Measurements from ENCODE around the gene PXT1. TPM values are rescaled to one million over a fixed set of nuclear protein-coding genes. Genes with fewer than 3 reads are reported as not detected.
A peak's percentile ranks its signal among the peaks of the same experiment; 100 is the strongest.

Gene PXT1
- total and polyA plus RNA-seq, 9 of the 15 experiments (the other 6 are each of a cell fraction or from before 2014, with no cell fraction given): 0.09 to 0.11 (median 0.10) TPM; not detected in 5

GRCh38 chr6:36442671-36443470 is at the start of gene PXT1, which contains the start of gene KCTD20 (continued):
- TF ChIP-seq, protein P1, sequence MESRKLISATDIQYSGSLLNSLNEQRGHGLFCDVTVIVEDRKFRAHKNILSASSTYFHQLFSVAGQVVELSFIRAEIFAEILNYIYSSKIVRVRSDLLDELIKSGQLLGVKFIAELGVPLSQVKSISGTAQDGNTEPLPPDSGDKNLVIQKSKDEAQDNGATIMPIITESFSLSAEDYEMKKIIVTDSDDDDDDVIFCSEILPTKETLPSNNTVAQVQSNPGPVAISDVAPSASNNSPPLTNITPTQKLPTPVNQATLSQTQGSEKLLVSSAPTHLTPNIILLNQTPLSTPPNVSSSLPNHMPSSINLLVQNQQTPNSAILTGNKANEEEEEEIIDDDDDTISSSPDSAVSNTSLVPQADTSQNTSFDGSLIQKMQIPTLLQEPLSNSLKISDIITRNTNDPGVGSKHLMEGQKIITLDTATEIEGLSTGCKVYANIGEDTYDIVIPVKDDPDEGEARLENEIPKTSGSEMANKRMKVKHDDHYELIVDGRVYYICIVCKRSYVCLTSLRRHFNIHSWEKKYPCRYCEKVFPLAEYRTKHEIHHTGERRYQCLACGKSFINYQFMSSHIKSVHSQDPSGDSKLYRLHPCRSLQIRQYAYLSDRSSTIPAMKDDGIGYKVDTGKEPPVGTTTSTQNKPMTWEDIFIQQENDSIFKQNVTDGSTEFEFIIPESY (CRISPR knock-in tag; IDR thresholded peaks at IDR 0.05): peak; percentile 62
- TF ChIP-seq NFE2 (IDR thresholded peaks at IDR 0.05; ENCODE audit: low read depth): peak; percentile 87
- TF ChIP-seq ZNF184 (CRISPR knock-in tag; IDR thresholded peaks at IDR 0.05): no peak
- TF ChIP-seq POLR2A (conservative IDR thresholded peaks at IDR 0.05): peak; percentile 96
- no peak for TF ChIP-seq PYGO2 (tag; IDR thresholded peaks at IDR 0.05)
- no peak for TF ChIP-seq ZNF174 (CRISPR knock-in tag; IDR thresholded peaks at IDR 0.05)
- no peak for TF ChIP-seq FOXA1 (IDR thresholded peaks at IDR 0.05; ENCODE audit: borderline replicate concordance)
- no peak; a peak in 1 of 4 replicates for TF ChIP-seq KDM4B (IDR thresholded peaks at IDR 0.05; ENCODE audit: borderline replicate concordance in 2 of 2, low read depth in 1 of 2)
- no peak for TF ChIP-seq HLTF (IDR thresholded peaks at IDR 0.05)
- 0 out of 2 replicates have a peak, but pooled peaks have one; percentile 26 for TF ChIP-seq HES1 (IDR thresholded peaks at IDR 0.05; ENCODE audit: low read depth)
- no peak for TF ChIP-seq NR3C1 (CRISPR knock-in tag; IDR thresholded peaks at IDR 0.05)
- TF ChIP-seq ZNF253 (CRISPR knock-in tag; conservative IDR thresholded peaks at IDR 0.05): no peak
- TF ChIP-seq TFAM (CRISPR knock-in tag; conservative IDR thresholded peaks at IDR 0.05): no peak
- TF ChIP-seq PHF21A (IDR thresholded peaks at IDR 0.05; ENCODE audit: borderline replicate concordance, low read depth): no peak
- TF ChIP-seq, protein P2, sequence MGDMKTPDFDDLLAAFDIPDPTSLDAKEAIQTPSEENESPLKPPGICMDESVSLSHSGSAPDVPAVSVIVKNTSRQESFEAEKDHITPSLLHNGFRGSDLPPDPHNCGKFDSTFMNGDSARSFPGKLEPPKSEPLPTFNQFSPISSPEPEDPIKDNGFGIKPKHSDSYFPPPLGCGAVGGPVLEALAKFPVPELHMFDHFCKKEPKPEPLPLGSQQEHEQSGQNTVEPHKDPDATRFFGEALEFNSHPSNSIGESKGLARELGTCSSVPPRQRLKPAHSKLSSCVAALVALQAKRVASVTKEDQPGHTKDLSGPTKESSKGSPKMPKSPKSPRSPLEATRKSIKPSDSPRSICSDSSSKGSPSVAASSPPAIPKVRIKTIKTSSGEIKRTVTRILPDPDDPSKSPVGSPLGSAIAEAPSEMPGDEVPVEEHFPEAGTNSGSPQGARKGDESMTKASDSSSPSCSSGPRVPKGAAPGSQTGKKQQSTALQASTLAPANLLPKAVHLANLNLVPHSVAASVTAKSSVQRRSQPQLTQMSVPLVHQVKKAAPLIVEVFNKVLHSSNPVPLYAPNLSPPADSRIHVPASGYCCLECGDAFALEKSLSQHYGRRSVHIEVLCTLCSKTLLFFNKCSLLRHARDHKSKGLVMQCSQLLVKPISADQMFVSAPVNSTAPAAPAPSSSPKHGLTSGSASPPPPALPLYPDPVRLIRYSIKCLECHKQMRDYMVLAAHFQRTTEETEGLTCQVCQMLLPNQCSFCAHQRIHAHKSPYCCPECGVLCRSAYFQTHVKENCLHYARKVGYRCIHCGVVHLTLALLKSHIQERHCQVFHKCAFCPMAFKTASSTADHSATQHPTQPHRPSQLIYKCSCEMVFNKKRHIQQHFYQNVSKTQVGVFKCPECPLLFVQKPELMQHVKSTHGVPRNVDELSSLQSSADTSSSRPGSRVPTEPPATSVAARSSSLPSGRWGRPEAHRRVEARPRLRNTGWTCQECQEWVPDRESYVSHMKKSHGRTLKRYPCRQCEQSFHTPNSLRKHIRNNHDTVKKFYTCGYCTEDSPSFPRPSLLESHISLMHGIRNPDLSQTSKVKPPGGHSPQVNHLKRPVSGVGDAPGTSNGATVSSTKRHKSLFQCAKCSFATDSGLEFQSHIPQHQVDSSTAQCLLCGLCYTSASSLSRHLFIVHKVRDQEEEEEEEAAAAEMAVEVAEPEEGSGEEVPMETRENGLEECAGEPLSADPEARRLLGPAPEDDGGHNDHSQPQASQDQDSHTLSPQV (IDR thresholded peaks at IDR 0.05): peak; percentile 92
- peak; percentile 86 for TF ChIP-seq POLR2H (tag; IDR thresholded peaks at IDR 0.05; ENCODE audit: low read depth)
- TF ChIP-seq CBFA2T3 (IDR thresholded peaks at IDR 0.05): no peak
- no peak for TF ChIP-seq ELF2 (CRISPR knock-in tag; IDR thresholded peaks at IDR 0.05)
- TF ChIP-seq ZSCAN29 (IDR thresholded peaks at IDR 0.05): no peak
- TF ChIP-seq, protein P3, sequence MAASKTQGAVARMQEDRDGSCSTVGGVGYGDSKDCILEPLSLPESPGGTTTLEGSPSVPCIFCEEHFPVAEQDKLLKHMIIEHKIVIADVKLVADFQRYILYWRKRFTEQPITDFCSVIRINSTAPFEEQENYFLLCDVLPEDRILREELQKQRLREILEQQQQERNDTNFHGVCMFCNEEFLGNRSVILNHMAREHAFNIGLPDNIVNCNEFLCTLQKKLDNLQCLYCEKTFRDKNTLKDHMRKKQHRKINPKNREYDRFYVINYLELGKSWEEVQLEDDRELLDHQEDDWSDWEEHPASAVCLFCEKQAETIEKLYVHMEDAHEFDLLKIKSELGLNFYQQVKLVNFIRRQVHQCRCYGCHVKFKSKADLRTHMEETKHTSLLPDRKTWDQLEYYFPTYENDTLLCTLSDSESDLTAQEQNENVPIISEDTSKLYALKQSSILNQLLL (CRISPR knock-in tag; IDR thresholded peaks at IDR 0.05; ENCODE audit: borderline replicate concordance): no peak
- TF ChIP-seq ELF4 (CRISPR knock-in tag; IDR thresholded peaks at IDR 0.05): 0 out of 2 replicates have a peak, but pooled peaks have one; percentile 33
- no peak for TF ChIP-seq ZKSCAN3 (CRISPR knock-in tag; IDR thresholded peaks at IDR 0.05)
- TF ChIP-seq U2AF2 (optimal IDR thresholded peaks at IDR 0.05; ENCODE audit: low read depth, low read length): no peak
